Left lobe of liver (tissue), 2 donors: ENCODE data around the gene CDK6. TPM values are rescaled to one million over a fixed set of nuclear protein-coding genes. Genes with fewer than 3 reads are reported as not detected.

Experiments
- ATAC-seq: fragments of 200-7000 bp; cut with Tn5 transposase; one replicate; pipeline ENCODE4 v1.9.1; 2020; ENCODE audit warnings: mild to moderate bottlenecking, moderate library complexity
- DNase-seq: peaks from one replicate; pipeline ENCODE4 v3.0.0-alpha.2; 2020; ENCODE audit warnings: low spot score
- total RNA-seq: library from RNA; stranded (reverse); gene quantifications from one replicate; pipeline ENCODE4 v1.2.1, GENCODE V29; 2021
- donor health status: DM: no; HTN: no; CAD: no; lungs with moderate emphysema.
- donor health status: DM: no; HTN: yes; CAD: no.

The CDK6 gene
- total RNA-seq, 1 donor from 2014 or later: 15.3 TPM

DNA sequence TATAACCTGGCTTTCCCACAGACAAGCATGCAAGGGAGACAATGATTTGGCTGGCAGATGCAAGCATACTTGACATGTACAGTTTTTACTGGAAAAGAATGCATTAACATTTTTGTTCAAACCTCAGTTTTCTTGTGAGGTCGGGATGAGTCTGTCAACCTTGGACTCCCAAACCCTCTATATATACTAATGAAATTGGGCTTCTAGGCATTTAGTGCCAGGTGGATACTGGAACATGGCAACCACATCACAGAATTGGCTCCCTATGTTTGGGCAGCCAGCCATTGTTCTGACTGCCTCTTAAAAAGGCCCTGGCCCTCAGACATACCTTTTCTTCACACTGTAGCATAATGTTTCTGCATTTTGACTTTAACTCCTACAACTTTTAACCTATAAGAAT is 39.1 kb downstream of the CDK6 start:
- no peak for ATAC-seq
- no peak for DNase-seq

DNA sequence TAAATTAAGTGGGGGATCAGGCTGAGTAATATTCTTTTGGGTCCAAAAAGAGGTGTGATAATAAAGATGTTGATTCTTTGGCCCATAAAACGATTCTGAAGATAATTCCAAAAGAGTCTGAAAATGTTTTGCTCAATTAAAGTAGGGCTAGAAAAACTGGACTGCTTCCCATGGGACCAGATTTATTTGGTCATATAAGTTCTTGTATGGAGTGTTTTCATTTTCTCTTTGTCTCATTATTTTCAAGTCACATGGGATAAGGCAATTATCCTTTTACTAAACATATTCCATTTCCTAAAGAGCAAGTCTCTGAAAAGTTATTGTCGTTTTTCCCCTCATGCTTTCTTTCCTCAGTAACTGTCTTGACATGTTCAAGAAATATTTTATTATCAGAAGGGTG is 41.5 kb downstream of the CDK6 start:
- ATAC-seq (no peak), DNase-seq (no peak)

DNA sequence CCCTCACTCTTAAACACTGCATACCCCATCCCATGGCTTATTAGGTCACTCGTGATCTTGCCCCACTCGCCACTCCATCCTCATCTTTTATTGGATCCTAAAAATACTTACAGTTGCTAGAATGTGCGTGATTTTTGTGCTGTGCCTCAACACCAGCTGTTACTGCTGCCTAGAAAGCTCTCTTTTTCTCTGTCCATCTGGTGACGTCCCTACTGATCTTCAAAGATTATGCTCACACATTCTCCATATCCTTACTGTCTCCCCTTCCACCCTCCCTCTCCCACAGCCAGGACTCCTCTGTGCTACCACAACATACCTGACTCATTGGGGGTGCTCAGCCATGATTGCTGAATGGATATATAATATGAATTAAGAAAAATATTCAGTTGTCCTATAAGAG is 42.0 kb downstream of the CDK6 start:
- DNase-seq: no peak
- no peak for ATAC-seq

DNA sequence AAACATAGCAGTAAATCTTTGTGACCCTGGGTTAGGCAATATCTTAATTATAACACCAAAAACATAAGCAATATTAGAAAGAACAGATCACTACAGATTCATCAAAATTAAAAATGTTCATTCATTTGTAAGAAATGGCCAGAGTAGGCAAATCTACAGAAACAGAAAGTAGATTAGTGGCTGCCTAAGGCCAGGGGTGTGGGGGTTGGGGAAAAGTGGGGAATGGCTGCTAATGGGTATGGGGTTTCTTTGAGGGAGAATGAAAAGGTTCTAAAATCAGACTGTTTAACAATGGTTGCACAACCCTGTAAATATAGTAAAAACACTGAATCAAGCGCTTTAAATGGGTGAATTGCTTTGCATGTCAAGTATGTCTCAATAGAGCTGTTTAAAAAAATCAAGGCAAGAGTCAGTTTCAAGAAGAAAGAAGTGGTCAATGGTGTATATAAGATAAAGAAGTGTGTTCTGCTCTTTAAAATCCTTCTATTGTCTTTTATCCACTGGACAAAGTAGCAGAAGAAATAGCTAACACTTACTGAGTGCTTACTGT is 42.6 kb downstream of the CDK6 start:
- DNase-seq (no peak), ATAC-seq (peak; percentile 30)

DNA sequence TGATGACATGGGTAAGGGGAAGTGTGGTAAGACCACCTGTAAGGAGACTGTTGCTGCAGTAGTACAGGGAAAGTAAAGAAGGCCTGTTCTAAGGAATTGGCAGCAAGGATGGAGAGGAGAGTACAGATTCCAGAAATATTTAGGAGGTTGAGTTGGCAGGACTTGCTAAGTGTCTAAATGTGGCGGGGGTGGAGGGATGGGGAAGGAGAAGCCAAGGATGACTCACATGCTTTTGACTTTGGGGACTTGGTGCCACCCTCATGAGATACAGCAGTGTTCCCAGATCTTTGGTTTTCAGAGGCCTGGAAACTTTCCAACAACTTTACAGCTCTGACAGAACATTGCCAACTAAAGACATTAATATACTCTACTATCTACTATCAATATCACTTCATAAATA is 45.4 kb downstream of the CDK6 start:
- ATAC-seq: no peak
- DNase-seq: no peak

DNA sequence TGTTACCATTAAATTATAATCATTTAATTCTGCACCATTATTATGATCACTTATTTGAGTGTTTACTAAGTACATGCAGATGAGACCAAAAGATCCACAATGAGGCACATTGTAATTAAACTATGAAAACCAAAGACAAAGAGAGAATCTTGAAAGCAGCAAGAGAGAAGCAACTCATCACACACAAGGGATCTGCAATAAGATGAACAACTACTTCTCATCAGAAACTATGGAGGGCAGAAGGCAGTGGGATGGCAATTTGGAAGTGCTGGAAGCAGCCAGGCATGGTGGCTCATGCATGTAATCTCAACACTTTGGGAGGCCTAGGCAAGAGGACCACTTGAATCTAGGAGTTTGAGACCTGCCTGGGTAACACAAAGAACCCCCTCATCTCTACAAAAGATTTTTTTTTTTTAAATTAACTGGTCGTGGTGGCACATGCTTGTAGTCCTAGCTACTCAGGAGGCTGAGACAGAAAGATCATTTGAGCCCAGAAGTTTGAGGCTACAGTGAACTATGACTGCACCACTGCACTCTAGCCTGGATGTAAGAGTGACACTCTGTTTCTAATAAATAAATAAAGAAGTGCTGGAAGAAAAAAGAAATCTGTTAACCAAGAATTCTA is 47.7 kb downstream of the CDK6 start:
- no peak for DNase-seq
- no peak for ATAC-seq

DNA sequence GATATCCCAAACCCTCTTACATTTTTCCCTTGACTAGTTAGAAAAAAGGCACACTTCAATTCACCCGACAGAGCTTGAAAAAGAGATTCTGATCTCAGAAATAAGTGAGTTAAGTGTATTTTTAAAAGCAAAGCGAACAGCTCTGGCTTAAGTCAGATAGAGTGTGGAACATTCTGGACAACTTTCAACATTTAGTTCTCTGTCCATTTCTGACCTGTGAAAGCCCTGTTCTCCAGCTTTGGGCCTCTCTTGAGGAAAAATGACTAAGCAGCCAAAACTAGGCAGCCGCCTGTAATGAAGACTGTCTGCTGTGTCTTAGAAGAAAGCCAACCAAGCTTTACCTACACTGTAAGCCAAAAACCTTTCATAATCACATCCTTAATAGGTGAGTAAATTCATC is 50.5 kb downstream of the CDK6 start:
- DNase-seq (no peak), ATAC-seq (no peak)

DNA sequence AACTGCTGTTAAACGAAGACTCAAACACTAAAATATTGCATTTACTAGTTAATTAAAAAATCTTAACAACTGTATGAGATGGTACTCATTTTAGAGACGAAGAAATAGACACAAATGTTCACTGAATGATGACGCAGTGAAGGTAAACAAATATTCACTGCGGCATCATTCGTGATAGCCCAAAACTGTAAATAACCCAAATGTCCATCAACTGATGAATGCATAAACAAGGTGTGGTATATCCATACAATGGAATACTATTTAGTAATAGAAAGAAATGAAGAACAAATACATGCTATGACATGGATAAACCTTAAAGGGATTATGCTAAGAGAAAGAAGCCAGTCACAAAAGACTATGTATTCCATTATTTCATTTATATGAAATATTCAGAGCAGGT is 51.4 kb downstream of the CDK6 start:
- DNase-seq (no peak), ATAC-seq (no peak)

DNA sequence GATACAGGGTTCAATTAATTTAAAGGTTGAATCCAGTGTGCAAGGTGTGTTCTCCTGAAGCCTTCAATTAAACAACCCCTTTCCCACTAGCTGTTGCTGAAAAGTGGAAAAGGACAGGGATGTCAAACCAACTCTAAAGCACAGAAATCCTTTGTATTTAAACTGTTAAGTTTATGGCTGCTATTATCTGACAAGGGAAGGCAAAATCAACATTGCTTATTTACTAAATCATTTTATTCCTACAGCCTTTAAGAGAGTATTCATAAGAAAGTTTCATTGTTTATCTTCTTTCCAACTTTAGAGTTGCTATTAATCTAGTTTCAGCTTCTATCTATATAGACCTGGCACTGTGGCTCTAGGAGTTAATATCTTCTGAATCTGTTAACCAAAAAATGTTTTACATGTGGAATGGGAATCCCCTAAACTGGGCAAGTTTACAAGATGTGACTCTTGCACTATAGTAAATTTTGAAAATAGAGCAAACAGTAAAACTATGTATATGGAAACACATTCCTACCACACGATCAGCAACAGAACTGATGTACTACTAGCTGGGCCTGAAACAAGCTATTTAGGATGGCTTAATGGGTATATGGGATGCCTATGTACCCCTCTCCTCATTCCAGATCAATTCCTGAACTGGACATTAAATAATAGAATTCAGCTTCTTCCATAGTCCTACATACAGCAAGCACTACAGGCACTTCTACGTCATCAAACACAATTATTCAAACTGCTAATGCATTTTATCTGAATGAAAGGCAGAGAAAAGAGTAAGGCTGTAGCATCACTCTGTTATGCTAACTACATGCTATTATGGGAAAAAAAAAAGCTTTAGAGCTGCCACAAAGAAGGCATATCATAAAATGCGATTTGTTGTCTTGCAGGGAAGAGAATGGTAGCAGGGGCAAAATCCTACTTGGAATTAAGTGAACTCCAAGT is 52.8 kb downstream of the CDK6 start:
- ATAC-seq: no peak

DNA sequence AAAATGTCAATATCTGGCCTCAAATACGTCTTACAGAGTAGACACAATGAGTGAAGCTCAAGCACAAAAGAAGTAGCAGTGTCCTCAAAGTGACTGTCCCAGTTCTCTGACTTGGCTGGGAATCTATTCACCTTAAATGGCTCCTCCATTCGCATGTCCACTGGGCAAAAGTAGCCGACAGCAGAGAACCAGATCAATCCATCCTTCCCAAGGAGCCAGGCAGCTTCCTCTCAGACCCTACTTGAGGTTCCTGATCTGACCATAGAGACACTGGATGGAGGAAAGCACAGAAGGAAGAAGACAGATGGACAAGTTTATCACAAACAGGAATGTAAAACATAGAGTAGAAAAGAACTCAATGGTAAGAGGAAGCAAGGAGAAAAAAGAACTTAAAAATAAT is 53.5 kb downstream of the CDK6 start:
- DNase-seq (no peak), ATAC-seq (no peak)

More for the DNA sequence above, 52.8 kb downstream of the CDK6 start:
- DNase-seq: no peak

DNA sequence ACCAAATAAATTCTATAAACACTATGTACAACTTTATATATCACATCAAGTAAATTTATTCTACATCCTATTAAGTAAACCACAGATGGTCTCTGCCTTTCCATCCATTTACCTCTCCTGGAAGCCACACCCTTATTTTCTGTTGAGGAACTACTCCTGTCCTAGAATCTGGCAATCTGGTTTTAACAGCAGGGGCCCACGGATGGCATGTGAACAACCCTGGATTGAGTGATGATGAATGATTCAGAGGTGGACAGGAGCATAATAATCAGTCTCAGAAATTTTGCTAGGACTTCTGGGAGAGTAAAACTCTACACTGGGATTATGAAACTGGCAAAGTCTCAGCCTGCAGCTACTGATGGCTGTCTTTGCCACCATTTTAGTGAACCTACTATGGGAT is 54.1 kb downstream of the CDK6 start:
- ATAC-seq (no peak), DNase-seq (no peak)

DNA sequence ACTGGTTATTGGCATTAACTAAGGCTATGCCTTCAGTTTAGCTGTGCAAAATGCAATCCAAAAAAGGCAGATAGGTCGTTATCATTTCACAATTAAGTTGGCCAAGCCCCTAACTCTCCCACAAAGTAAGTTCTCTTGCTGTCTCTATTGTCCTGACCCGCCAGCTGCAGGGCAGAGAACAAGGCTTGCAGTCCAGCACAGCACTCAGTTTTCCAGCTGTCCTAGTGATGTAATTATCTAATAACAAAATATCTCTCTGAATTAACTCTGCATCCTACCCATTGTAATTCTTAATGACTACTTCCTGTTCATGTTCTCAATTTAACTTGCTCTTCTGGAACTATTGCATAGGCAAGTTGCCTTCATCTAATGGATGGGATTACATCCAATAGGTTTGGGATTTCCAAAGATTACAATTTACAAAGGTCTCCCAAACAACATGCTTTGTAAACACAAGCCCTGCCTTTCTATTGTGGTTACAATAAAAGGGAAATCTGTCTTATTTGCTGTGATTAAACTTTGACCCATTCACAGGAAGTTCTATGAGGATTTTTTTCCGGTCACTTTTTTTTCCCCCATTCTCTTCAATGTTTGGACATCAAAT is 55.2 kb downstream of the CDK6 start:
- ATAC-seq: peak; percentile 90
- peak; percentile 75 for DNase-seq

DNA sequence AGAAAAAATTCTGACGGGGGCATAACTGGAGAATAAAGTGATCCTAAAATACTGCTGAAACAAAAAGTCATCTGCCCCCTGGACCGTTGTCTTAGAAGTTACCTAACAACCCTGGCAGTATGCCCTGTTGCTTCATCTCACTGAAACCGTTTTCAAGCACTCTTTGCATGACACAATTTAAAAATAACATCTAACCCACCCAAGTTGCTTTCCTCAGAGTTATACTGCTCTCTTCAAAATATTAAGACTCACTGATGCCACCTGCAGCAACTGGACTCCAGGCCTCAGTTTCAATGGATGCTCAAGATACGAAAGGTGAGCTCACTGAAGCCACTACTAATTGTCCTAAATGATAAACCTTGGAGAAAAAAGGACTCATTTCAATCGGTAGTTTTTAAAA is 57.4 kb downstream of the CDK6 start:
- peak; percentile 73 for DNase-seq
- peak; percentile 58 for ATAC-seq

DNA sequence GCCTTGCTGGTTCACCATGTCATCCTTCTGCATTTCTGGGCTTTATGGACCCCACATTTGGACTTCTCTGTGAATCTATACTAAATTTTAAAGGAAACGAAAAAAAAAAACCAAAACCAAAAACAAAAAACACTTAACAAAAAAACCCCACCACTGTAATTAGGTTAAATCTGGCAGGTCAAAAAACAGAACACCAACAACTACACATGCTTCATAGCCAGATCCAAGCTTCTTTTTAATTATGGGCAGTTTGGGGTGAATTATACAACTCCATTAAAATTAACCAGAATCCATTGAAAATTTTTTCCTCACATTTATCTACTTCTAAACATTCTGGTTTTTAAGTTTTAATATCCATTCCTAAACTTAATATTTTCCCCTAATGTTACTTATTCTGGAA is 58.4 kb downstream of the CDK6 start:
- no peak for ATAC-seq
- DNase-seq: no peak

DNA sequence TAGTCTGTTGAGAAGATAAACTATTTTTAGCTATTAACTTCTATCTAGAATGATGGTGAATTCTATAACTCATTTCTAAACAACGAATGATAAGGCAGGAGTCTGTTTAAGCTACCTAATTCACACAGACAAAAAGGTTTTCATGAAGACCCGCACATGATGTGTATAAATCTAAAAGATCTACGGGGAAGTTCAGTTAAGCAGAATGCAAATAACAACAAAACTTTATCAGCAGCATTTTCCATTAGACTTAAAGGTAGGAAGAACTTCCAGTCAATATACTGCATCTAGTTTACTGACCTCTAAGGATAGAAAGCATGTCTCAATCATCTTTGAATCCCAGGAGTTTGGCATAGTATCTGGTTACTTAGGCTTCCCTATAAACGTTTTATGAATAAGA is 62.6 kb downstream of the CDK6 start:
- no peak for ATAC-seq
- no peak for DNase-seq

DNA sequence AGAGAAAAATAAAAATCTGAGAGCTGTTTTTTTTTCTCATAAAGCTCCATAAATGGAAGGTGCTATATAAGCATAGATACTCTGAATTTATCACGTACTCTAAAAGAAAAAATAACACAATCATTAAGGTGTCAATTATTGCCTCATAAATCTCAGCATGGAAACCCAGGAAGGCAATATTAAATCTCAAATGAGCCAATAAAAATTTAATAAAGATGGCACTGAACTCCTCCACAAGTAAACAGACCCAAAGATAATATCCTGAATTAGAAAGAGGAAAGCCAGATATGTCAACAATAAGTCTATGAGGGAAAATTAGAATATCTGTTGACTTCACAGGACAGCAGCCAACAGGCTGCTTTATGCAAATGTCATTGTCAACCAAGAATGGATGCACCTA is 66.5 kb downstream of the CDK6 start:
- DNase-seq: no peak
- no peak for ATAC-seq

DNA sequence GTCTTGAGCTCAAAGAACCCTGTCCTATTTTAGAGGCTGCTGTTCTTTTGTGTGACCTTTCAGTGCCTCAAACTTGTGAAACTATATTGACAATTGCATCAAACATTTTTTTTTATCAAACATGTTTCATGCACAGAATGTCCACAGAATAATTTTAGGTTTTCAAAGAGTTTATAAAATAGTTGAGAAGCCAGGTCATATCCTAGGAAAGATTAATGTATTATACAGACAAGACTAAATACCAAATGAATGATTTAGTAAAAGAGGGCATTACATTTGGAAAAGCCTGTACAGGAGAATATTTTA is 67.0 kb downstream of the CDK6 start:
- peak; percentile 52 for ATAC-seq
- no peak for DNase-seq

DNA sequence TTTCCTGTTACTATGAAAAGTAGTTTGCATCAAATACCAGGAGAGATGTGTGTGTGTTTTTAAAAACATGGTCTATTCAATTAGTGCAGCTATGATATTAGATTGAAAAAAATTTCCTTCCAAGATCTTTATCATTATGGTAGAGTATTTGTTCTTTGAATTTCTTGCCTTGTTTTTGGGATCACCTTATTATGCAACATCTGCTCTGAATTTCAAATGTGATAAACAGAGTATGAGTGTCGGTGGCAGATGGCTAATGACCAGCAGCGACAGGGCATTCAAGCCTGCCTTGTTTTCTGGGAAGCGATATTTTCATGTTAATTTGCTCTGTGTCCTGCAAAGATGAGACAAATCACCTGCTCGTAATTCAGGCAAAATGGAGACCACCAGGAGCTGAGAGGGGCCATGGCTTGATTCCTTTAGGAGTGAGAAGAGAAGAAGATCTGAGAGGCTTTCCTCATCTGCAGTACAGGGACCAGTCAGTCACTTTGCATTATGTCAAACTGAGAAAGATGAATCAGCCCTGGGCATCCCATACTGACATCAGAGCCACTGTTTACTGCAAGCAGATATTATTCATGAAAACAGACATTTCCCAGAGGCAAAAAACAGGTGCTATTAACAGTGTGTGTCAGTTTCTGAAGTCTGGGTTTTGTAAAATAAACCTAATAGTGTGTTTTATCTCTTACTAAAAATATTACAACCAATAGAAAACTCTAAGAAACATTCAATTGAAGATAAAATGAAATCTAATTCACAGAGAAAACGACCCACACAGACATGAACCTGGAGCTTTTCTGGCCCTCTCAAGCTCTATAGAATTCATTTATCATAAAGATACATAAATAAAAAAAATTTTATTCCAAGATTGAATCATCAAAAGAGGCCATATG is 67.6 kb downstream of the CDK6 start:
- DNase-seq (no peak), ATAC-seq (peak; percentile 52)

DNA sequence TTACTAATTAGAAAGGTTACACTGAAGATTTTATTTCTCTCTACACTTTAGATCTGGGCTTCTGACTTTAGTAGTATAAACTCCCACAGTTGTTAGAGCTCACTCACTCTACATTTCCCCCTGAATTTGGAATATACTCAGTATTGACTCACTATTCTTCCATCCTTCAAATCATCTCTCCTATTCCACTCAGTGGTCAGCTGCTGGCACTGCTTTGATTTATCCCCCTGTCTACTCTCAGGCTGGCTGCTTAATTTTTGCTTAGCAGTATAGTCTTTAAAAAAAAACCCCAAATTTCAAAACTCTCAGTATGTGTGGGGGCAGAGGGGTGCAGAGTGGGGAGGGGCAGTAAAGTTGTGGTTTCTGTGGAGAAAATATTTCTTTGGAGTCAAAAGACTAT is 68.9 kb downstream of the CDK6 start:
- ATAC-seq: no peak
- DNase-seq: no peak

DNA sequence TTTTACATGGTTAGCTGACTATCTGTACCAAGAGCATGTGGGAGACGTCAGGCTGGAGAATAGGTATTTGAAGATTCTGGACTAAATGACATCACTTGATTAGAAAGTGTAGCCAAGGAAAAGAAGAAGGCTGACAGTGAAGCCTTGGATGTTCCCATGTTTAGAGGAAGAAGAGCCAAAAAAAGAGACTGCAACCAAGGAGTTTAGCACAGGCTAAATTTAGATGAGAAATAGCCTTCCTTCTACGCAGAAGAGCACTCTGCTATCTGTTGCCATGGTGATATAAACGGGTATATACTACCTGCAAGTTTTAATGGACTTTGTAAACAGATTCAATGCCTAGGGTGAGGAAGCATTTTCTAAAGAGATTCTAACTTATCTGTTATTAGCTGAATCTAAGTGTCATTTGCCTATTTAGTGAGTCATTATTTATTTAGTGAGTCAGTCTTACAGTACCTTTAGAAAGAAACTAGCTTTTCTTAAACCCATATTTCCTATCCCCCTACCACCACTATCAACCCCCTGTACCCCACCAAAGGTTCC is 69.8 kb downstream of the CDK6 start:
- no peak for DNase-seq
- ATAC-seq: no peak

DNA sequence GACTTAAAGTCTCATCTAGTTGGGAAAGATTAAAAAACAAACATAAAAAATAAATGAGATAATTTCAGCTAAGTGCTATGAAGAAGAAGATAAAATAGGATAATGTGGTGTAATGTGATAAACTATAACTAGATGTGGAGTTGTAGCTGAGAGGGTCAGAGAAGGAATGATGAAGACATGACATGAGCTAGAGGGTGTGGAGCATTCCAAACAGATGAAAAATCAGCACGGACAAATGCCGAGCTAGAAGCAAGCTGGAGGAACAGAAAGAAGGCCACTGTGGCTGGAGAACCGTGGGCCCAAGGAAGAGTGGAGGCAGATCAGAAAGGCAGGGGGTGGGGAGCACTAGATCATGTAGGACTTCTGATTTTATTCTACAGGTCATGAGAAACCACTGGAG is 70.6 kb downstream of the CDK6 start:
- ATAC-seq (no peak), DNase-seq (no peak)
